Thyroid gland (tissue), 4 donors: ENCODE data around the gene TOP2A. TPM values are rescaled to one million over a fixed set of nuclear protein-coding genes. Genes with fewer than 3 reads are reported as not detected.

Source experiments
- DNase-seq, 2 donors: peaks; one replicate each; pipeline ENCODE4 v3.0.0-alpha.2; 2019
- H3K27ac ChIP-seq, 3 donors: fragments of 200-600 bp; sonication (generic); 1 replicate in 2 of 3; 2 replicates in 1 of 3; pipeline ENCODE4 v1.5.1; 2016 to 2019; ENCODE audit warnings: mild to moderate bottlenecking in 1 of 3, moderate library complexity in 1 of 3
- H3K27me3 ChIP-seq: fragments of 200-600 bp; sonication (generic); one replicate; pipeline ENCODE4 v1.5.1; 2019
- H3K36me3 ChIP-seq, 2 donors: fragments of 200-600 bp; sonication (generic); one replicate each; pipeline ENCODE4 v1.5.1; 2016 to 2019
- H3K4me1 ChIP-seq, 2 donors: fragments of 200-600 bp; sonication (generic); one replicate each; pipeline ENCODE4 v1.5.1; 2017 to 2019
- H3K4me3 ChIP-seq, 3 donors: fragments of 200-600 bp; sonication (generic); replicated peaks in 1 of 3; 1 replicate in 2 of 3; 2 replicates in 1 of 3; pipeline ENCODE4 v1.5.1; 2016; ENCODE audit warnings: mild to moderate bottlenecking in 1 of 3
- H3K9me3 ChIP-seq: fragments of 200-600 bp; sonication (generic); one replicate; pipeline ENCODE4 v1.5.1; 2017
- CTCF ChIP-seq, 6 experiments: fragments of 200-600 bp in 3 of 6; fragments of 450-650 bp in 3 of 6; sonication (generic) in 3 of 6; IDR thresholded peaks; one replicate each; pipeline ENCODE4 v1.5.1; 2016 to 2019; ENCODE audit warnings: antibody characterized with exemption in 6 of 6, mild to moderate bottlenecking in 2 of 6, inconsistent platforms in 1 of 6, moderate library complexity in 1 of 6
- POLR2A ChIP-seq, 2 donors: fragments of 450-650 bp; IDR thresholded peaks; one replicate each; pipeline ENCODE4 v1.6.1; 2017; ENCODE audit warnings: antibody characterized with exemption in 2 of 2, mild to moderate bottlenecking in 2 of 2, moderate library complexity in 1 of 2
- WGBS, 2 donors: methylation state at CpG; one replicate each; pipeline ENCODE4 v1.1.5; 2017; 5-methylcytosine and 5-hydroxymethylcytosine counted together
- intact Hi-C: fragments of 100-400 bp; cut with DNase I; formaldehyde crosslinking; loops from one replicate; pipeline ENCODE4 v1.15.1; 2023
- total RNA-seq, 4 donors: library from RNA; depleted of rRNA; stranded (reverse); fragments of >200 nt; gene quantifications; one replicate each; pipeline ENCODE4 v1.2.3, GENCODE V29; 2016

TOP2A gene
- total RNA-seq, 4 donors from 2014 or later = 0.20 to 5.2 (median 2.2) TPM

- peaks cover 18 to 39% of the 10 kb centered on the region in 2 donors for H3K36me3 ChIP-seq
- peaks cover 0 to 11% of the 10 kb centered on the region in 2 donors for H3K4me1 ChIP-seq
- no peak overlapping the region for H3K4me3 ChIP-seq
- DNase-seq = peak; percentile 69 to 71
- intact Hi-C loops = loop anchor here (2.0 kb wide), 1 partner anchor 52 kb away; no protein-coding TSS in a partner anchor
- WGBS, 2 donors = 48 to 69% methylated on average over 14 to 16 of the region's 29 CpGs
- TF ChIP-seq CTCF (IDR thresholded peaks at IDR 0.05) = peak; percentile 82 to 97 (median 93)
- no peak for TF ChIP-seq POLR2A (IDR thresholded peaks at IDR 0.05)
- H3K27me3 ChIP-seq = no peaks in the 10 kb centered on the region
- H3K9me3 ChIP-seq = no peaks in the 10 kb centered on the region
- H3K27ac ChIP-seq = no peak overlapping the region
Observed at GRCh38 chr17:40355123-40355803, 62.4 kb downstream of the TOP2A start.

DNA sequence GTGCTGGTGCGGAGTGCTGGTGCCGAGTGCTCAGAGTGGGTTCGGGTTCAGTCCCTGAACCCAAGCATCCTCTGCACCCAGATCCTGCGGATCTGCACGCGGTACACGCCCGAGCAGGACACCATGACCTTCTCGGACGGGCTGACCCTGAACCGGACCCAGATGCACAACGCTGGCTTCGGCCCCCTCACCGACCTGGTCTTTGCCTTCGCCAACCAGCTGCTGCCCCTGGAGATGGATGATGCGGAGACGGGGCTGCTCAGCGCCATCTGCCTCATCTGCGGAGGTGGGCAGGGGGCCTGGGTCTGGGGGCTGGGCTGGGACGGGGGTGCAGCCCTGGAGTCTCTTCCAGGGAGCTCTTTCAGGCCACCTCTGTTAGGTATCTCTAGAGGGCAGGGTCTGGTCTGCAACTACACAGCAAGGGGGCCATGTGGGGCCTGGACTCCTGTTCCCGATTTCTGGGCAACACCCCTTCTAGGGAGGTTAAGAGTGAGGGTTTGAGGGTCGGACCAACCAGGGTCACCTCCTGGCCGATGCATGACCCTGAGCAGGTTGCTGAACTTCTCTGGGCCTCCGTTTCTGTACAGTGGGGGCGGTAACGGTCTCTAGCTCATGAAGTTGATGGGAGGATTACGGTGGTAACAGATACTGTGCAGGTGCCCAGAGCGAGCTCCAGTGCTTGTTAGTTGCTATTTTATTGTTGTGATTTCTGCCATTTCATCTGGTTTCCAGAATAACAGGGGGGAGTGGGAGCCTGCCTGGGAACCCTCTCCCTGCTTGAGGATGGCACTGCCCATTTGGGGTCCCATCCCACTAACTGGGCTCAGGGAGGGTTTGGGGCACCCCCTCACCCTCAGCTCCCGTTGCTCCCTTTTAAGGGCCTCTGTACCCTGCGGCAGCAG is 63.2 kb downstream of the TOP2A start:
- Histone ChIP-seq H3K9me3 (no peaks in the 10 kb centered on the region), H3K27ac (no peak overlapping the region), H3K4me3 (no peak overlapping the region), H3K36me3 (peaks cover 23 to 47% of the 10 kb centered on the region in 2 donors), H3K27me3 (no peaks in the 10 kb centered on the region), H3K4me1 (peaks cover 2 to 19% of the 10 kb centered on the region in 2 donors)
- intact Hi-C loops = loop anchor here (2.0 kb wide), 1 partner anchor 52 kb away; no protein-coding TSS in a partner anchor
- DNase-seq = no peak
- TF ChIP-seq CTCF (IDR thresholded peaks at IDR 0.05) (no peak), POLR2A (IDR thresholded peaks at IDR 0.05) (no peak)
- 76 to 100% methylated on average over 8 to 19 of the region's 30 CpGs for WGBS, 2 donors

- Histone ChIP-seq H3K4me1 (peaks cover 18 to 35% of the 10 kb centered on the region in 2 donors), H3K27me3 (no peaks in the 10 kb centered on the region), H3K4me3 (no peak overlapping the region), H3K36me3 (peaks cover 23 to 50% of the 10 kb centered on the region in 2 donors), H3K9me3 (no peaks in the 10 kb centered on the region), H3K27ac (no peak overlapping the region)
- intact Hi-C loops = no loop called here
- WGBS, 2 donors = 82 to 83% methylated on average over 9 of the region's 9 CpGs
- TF ChIP-seq POLR2A (IDR thresholded peaks at IDR 0.05) = no peak
- no peak for TF ChIP-seq CTCF (IDR thresholded peaks at IDR 0.05)
- DNase-seq = no peak
Observed at GRCh38 chr17:40352779-40353394, 64.8 kb downstream of the TOP2A start.

- TF ChIP-seq CTCF (IDR thresholded peaks at IDR 0.05) (no peak), POLR2A (IDR thresholded peaks at IDR 0.05) (no peak)
- no peak for DNase-seq
- H3K27ac ChIP-seq = no peak overlapping the region
Observed at GRCh38 chr17:40352237-40352778, 65.4 kb downstream of the TOP2A start.

More at GRCh38 chr17:40352237-40352778, 65.4 kb downstream of the TOP2A start:
- peaks cover 23 to 50% of the 10 kb centered on the region in 2 donors for H3K36me3 ChIP-seq
- WGBS, 2 donors = 88 to 92% methylated on average over 7 of the region's 7 CpGs
- H3K27me3 ChIP-seq = no peaks in the 10 kb centered on the region
- no peaks in the 10 kb centered on the region for H3K9me3 ChIP-seq
- H3K4me3 ChIP-seq = no peak overlapping the region
- intact Hi-C loops = no loop called here
- H3K4me1 ChIP-seq = peaks cover 24 to 41% of the 10 kb centered on the region in 2 donors
